GM21526 (cell line): ENCODE measurements around the gene PDK3.

ENCODE experiments used
- ATAC-seq: cut with Tn5 transposase; IDR thresholded peaks from one replicate; pipeline ENCODE4 v1.9.1; 2021; ENCODE audit warnings: moderate library complexity; ENCODE audit not compliant: unreplicated experiment, low FRiP score

PDK3 gene

GRCh38 chrX:24542756-24543155 is 77.7 kb downstream of the PDK3 start:
- ATAC-seq: no peak

GRCh38 chrX:24547961-24548360 is 82.9 kb downstream of the PDK3 start:
- ATAC-seq: no peak

GRCh38 chrX:24550166-24550565 is 85.1 kb downstream of the PDK3 start:
- ATAC-seq: no peak

GRCh38 chrX:24553011-24553410 is 87.9 kb downstream of the PDK3 start:
- ATAC-seq: no peak

- ATAC-seq: no peak
Measured at GRCh38 chrX:24561121-24561520, 96.0 kb downstream of the PDK3 start.

GRCh38 chrX:24563291-24564010 is 98.4 kb downstream of the PDK3 start:
- no peak for ATAC-seq

- no peak for ATAC-seq
Measured at GRCh38 chrX:24566240-24566639, 101.2 kb downstream of the PDK3 start.

GRCh38 chrX:24567169-24567568 is 102.1 kb downstream of the PDK3 start:
- ATAC-seq: no peak

- ATAC-seq: no peak
Measured at GRCh38 chrX:24574743-24575142, 109.7 kb downstream of the PDK3 start.

GRCh38 chrX:24575496-24575895 is 110.4 kb downstream of the PDK3 start:
- ATAC-seq: no peak

GRCh38 chrX:24577091-24577490 is 112.0 kb downstream of the PDK3 start:
- no peak for ATAC-seq
